Measurements from ENCODE around the gene SSR2. TPM values are rescaled to one million over a fixed set of nuclear protein-coding genes. Genes with fewer than 3 reads are reported as not detected.

SSR2 gene
- total and polyA plus RNA-seq, 2 experiments from 2014 or later: 136 to 291 TPM

- TF ChIP-seq ZNF114 (CRISPR knock-in tag; IDR thresholded peaks at IDR 0.05): no peak
- TF ChIP-seq CREB1 (CRISPR knock-in tag; IDR thresholded peaks at IDR 0.05; ENCODE audit: low read depth): no peak
- no peak for TF ChIP-seq STAT1 (IDR thresholded peaks at IDR 0.05; ENCODE audit: unreplicated experiment)
- no peak for TF ChIP-seq NANOG (IDR thresholded peaks at IDR 0.05; ENCODE audit: borderline replicate concordance)
- TF ChIP-seq REST (IDR thresholded peaks at IDR 0.05; ENCODE audit: unreplicated experiment): no peak
- no peak for TF ChIP-seq EZH2 (IDR thresholded peaks at IDR 0.05; ENCODE audit: low read depth, unreplicated experiment)
- TF ChIP-seq ETS1 (IDR thresholded peaks at IDR 0.05): no peak
- TF ChIP-seq POLR2AphosphoS5 (IDR thresholded peaks at IDR 0.05; ENCODE audit: low read depth): no peak
- no peak for TF ChIP-seq EZH2phosphoT487 (IDR thresholded peaks at IDR 0.05; ENCODE audit: unreplicated experiment)
Measured at GRCh38 chr1:156069490-156070455, 49.0 kb upstream of the SSR2 start (continued).

- no peak overlapping the region for H3K4me2 ChIP-seq
- Mint-ChIP-seq H3K4me3 (no peak overlapping the region), H3K27me3 (ENCODE audit: insufficient read depth, low read depth, poor library complexity) (peaks cover 14% of the 10 kb centered on the region), H3K36me3 (ENCODE audit: low read depth) (peaks cover 40% of the 10 kb centered on the region), H3K4me1 (peaks cover 45% of the 10 kb centered on the region), H3K27ac (no peak overlapping the region), H3K9me3 (no peaks in the 10 kb centered on the region; the same call in 2 of the 3 replicates)
- H4K20me1 ChIP-seq (replicated peaks; ENCODE audit: insufficient read depth): peaks cover 12% of the 10 kb centered on the region
- ATAC-seq: no peak
- TF ChIP-seq ZNF331 (CRISPR knock-in tag; IDR thresholded peaks at IDR 0.05; ENCODE audit: low read depth): no peak
- no peak for TF ChIP-seq NANOG (IDR thresholded peaks at IDR 0.05; ENCODE audit: borderline replicate concordance)
- TF ChIP-seq ZNF114 (CRISPR knock-in tag; IDR thresholded peaks at IDR 0.05): no peak
- no peak for TF ChIP-seq POLR2AphosphoS5 (IDR thresholded peaks at IDR 0.05; ENCODE audit: low read depth)
- no peak for TF ChIP-seq ETS1 (IDR thresholded peaks at IDR 0.05)
- H2AFZ ChIP-seq: no peak overlapping the region
- peaks cover 3% of the 10 kb centered on the region; the same call in 1 of the 2 replicates for H3K27me3 ChIP-seq (ENCODE audit: insufficient read depth)
- no peak for DNase-seq (ENCODE audit: low spot score)
- H3K79me2 ChIP-seq (replicated peaks; ENCODE audit: insufficient read depth): no peaks in the 10 kb centered on the region
- no peak overlapping the region for H3K27ac ChIP-seq (ENCODE audit: low read depth)
- no peaks in the 10 kb centered on the region for H3K9me2 ChIP-seq (ENCODE audit: insufficient read depth)
- H3F3A ChIP-seq (replicated peaks; ENCODE audit: low read depth): peaks cover 21% of the 10 kb centered on the region
- H3K4me1 ChIP-seq (ENCODE audit: insufficient read depth): peaks cover 21% of the 10 kb centered on the region
- H3K4me3 ChIP-seq: no peak overlapping the region
- no peaks in the 10 kb centered on the region for H3K36me3 ChIP-seq (ENCODE audit: insufficient read depth)
Measured at GRCh38 chr1:156067262-156067661, 46.5 kb upstream of the SSR2 start.
